Measurements from ENCODE around the gene KCNH1. TPM values are rescaled to one million over a fixed set of nuclear protein-coding genes. Genes with fewer than 3 reads are reported as not detected.

Gene KCNH1
- total RNA-seq, 1 experiment from 2014 or later, result 7.5 TPM

GRCh38 chr1:210922666-210923065, 211.3 kb downstream of the KCNH1 start:
- DNase-seq (ENCODE audit: low read depth), result no peak

- no peak for DNase-seq (ENCODE audit: low read depth)
Observed at GRCh38 chr1:210920716-210921694, 212.9 kb downstream of the KCNH1 start.

GRCh38 chr1:210920258-210920657, 213.7 kb downstream of the KCNH1 start:
- no peak for DNase-seq (ENCODE audit: low read depth)

DNA sequence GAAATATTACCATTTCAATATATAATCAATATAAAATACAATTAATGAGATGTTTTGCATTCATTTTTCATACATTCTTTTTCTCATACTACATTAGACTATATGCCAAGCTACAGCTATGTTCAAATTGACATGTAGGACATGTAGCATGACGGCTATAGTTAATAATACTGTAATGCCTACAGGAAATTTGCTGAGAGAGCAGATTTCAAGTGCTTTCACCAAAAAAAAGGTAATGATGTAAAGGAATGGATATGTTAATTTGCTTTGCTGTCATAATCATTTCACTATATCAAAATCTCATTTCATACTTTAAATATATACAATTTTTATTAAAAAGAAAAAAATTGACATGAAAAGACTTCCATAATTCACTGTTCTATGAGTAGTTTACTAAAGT, 215.1 kb downstream of the KCNH1 start:
- no peak for DNase-seq (ENCODE audit: low read depth)

- DNase-seq (ENCODE audit: low read depth), result no peak
Observed at GRCh38 chr1:210917560-210918169, 216.3 kb downstream of the KCNH1 start.

GRCh38 chr1:210916548-210916947, 217.4 kb downstream of the KCNH1 start:
- DNase-seq (ENCODE audit: low read depth), result no peak

DNA sequence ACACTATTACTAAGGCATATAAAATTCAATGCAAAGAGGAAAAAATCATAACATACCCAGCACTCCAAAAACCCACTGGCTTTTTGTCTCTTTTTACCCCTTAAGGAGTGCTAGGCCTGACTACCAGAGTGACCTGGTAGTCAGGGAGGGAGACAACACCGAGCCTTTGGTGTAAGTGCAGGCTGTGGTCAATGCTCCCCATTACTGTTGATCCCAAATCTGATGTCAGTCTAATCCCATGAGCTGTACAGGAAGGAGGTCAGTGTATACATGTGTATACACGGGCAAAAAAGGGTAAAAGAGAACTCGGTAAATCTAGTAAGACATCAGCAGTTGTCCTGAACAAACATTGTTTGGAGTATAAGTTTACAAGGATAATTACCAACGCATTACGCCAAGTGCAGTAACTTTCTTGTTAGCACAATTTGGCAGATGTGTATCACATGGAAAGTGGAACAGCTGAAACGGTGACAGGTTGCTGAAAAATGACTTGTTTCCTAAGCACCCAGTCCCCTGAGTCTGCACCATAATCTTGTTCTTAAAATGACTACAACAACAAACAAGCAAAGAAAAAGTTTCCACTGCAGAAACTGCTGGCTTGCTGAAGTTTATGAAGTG, 217.9 kb downstream of the KCNH1 start:
- peak; percentile 82 for DNase-seq (ENCODE audit: low read depth)

GRCh38 chr1:210912752-210913151, 221.2 kb downstream of the KCNH1 start:
- DNase-seq (ENCODE audit: low read depth), result no peak

- DNase-seq (ENCODE audit: low read depth), result peak; percentile 35
Observed at GRCh38 chr1:210910020-210910575, 223.8 kb downstream of the KCNH1 start.

DNA sequence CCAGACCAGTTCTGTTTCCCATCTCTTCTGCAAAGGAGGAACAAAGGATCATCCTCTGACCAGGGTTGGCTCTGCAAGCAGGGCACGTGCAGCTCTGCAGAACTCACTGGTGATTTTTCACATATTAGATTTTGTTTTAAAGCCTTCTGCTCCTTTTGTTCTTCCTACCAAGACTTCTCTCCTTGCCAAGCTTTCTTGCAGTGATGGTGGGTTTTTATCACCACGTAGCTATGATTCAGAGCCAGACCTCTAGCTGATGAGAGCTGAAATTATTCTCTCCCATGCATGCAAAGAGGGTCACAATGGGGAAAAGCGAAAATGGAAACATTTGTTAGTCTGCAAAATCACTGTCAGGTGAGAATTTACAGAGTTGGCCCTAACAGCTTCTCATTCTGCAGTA, 225.2 kb downstream of the KCNH1 start:
- DNase-seq (ENCODE audit: low read depth), result no peak

DNA sequence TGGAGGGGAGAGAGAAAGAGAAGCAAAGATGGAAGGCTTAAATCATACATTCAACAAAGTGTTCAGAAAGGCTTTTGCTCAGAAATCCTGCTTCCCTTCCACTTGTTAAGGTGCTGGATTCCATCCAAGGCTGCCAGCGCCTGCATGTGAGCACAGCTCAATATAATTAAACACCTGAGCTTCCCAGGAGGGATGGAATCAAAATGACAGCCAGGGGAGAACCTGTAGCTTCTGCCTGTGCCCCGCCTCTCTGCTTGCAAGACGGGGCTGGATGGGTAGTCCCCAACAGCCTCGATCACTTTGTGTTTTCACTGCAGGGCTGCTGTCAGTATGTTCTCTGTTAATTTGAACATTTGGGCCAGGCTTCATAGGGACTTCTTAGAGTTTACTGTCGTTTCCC, 225.7 kb downstream of the KCNH1 start:
- DNase-seq (ENCODE audit: low read depth), result no peak

DNA sequence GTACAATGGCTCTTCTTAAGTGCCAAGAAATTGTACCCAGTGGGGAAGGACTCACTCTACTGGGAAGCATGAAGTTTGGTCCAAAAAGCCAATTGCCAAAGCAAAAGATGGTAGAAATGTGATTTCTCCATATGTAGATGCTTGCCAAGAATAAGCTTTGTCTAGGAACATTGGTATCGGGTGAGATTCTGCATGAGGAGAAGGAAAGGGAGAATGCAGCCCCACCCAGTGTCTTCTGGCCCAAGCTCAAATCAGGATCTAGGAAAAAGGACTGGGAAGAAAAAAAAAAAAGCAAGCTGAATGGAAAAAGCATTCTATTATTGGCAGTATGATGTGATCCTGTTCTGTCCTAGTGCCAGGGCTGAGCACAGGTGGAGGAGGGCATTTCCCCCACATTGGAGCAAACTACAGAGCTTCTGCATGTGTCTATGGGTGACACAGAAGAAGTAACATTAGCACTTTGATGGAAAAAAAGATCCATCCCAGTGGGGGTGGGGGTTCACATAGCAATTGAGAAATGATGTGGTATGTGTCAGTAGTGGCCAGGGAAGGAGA, 226.6 kb downstream of the KCNH1 start:
- DNase-seq (ENCODE audit: low read depth), result no peak

DNA sequence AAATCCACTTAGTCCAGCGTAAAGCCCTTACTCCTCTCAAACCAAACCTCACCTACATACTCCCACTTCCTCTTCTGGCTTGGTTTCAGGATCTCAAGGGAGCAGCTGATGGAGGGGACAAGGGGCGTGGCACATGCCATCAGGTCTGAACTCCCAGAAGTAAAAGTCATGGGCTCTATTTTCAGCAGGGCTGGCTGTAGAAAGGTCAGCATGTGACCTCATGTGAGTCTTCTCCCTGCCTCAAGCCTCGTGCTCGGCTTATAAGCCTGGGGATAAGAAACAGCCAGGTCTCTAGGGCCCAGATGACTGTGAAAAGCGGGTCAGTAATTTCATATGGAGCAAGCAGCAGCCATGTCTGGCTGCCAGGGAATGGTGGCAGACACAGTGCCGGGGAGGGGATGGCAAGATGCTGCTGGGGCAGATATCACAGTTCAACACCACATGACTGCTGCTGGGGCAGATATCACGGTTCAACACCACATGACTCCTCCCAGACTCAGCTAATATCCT, 227.9 kb downstream of the KCNH1 start:
- peak; percentile 38 for DNase-seq (ENCODE audit: low read depth)

DNA sequence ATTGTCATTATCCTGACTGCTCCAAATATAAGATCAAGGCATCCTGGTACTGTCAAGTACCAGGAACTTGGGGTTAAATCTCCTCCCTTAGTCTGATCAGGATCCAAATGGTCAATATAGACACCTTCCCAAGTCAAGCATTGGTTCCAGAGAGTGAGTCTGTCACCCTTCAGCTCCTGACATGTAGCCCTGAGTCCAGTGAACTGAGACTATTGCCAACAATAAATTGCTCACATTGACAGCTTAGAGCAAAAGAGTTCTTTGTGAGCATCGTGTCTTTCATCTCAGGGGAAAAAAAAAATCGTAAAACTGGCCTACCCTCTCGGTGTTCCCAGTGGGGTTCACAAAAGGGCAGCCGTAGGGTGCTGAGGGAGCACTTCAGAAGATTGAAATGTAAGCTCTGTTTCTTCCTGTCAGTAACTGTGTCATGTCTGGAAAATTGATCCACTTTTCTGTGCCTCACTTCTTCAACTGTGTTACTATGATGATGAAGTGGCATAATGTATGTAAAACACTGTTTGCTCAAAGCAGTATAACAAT, 228.5 kb downstream of the KCNH1 start:
- no peak for DNase-seq (ENCODE audit: low read depth)

- no peak for DNase-seq (ENCODE audit: low read depth)
Observed at GRCh38 chr1:210901981-210902770, 231.8 kb downstream of the KCNH1 start.

- DNase-seq (ENCODE audit: low read depth), result no peak
Observed at GRCh38 chr1:210900820-210901219, 233.1 kb downstream of the KCNH1 start.

DNA sequence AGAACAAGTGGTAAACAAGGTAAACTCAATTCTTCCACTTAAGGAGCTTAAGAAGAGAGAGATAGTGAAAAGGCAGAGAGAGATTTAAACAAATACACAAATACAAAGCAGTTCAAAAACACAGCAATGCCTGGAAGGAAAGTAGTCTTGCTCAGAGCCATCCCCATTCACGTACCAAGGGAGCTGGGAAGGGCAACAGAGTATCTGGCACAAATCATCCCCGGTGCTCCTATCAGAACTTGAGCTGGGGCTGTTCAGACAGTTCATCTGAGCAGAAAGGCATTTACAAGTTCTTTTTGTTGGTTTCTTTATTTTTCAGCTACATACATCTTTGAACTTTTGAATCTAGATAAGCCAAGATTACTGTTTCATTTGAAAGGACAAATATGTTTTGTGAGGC, 233.9 kb downstream of the KCNH1 start:
- DNase-seq (ENCODE audit: low read depth), result no peak

DNA sequence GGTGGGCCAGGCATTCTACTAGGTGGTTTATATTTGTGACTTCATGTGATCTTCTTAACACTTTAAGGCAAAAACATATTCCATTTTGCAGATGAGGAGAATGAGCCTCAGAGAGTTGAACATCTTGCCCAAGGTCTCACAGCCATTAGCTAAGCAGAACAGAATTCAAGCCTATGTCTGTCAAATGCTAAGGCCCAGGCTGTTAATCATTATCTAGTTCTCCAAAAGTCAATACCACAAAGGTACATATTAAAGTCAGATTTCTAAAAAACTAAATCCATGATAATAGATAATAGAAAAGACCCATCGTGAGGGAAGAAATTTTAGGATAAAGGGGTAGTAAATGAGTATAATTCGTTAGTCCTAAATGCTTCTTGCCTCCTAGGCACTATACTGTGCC, 234.3 kb downstream of the KCNH1 start:
- no peak for DNase-seq (ENCODE audit: low read depth)

DNA sequence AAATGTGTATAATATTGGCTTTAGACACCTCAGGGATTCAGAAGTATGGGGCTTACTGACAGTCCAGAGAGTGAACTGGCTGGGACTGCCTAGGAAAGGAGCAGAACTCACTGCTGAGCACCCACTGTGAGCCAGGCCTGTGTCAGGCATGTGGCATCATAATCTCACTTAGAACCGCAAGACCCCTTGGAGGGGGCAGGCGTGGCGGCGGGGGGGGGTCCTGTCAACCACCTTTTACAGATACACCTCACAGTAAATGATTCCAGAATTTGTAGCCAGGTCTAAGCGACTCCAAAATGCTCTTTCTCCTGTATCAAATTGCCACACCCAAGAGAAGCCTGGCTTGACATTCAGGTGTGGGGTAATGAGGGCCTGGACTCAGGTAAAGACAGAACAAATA, 235.5 kb downstream of the KCNH1 start:
- DNase-seq (ENCODE audit: low read depth), result no peak

- peak; percentile 88 for DNase-seq (ENCODE audit: low read depth)
Observed at GRCh38 chr1:210883821-210884220, 250.1 kb downstream of the KCNH1 start.
